ENCODE results near the gene NEURL4. TPM values are rescaled to one million over a fixed set of nuclear protein-coding genes. Genes with fewer than 3 reads are reported as not detected.

The NEURL4 gene
- polyA plus RNA-seq, 2 of the 4 experiments (the other 2 are of a cell fraction), result 12.2 to 50.4 TPM

GRCh38 chr17:7329374-7329996, 350 bp upstream of the NEURL4 start:
- H3K4me3 ChIP-seq, result peak overlapping the region; percentile 81
- H3K4me2 ChIP-seq, result peak overlapping the region; percentile 56
- ATAC-seq (peak; percentile 62 to 82), FAIRE-seq (peak; percentile 89), DNase-seq (ENCODE audit: low read depth in 1 of 2, low spot score in 1 of 2) (peak; percentile 99 to 100)
- CTCF ChIA-PET, result interaction anchor here (1.0 to 23.9 kb wide), 11 partner anchors 9 to 284 kb away, joined by 3 to 433 read pairs (median 7); partner anchors contain the start of genes ACAP1, KCTD11, SENP3 and SLC2A4
- peak overlapping the region; percentile 89 to 98 for H3K27ac ChIP-seq
- WGBS (ENCODE audit: missing lambda C conversion rate), result under 1% methylated on average over 38 of the region's 43 CpGs
- POLR2A ChIA-PET, result interaction anchor here (0.9 to 1.6 kb wide), 12 partner anchors 9 to 231 kb away, joined by 3 to 22 read pairs (median 5); partner anchors contain the start of genes GPS2, PLSCR3 and TMEM256
- H3K4me1 ChIP-seq, result peaks cover 15% of the 10 kb centered on the region; the same call in 2 of the 3 replicates
- H3K9me3 ChIP-seq, result no peaks in the 10 kb centered on the region
- TF ChIP-seq MAZ (IDR thresholded peaks at IDR 0.05; ENCODE audit: borderline replicate concordance, low read depth, low read length) (peak; percentile 7; the same call in 1 of the 2 replicates), ZNF302 (CRISPR knock-in tag; IDR thresholded peaks at IDR 0.05) (no peak), CHD4 (IDR thresholded peaks at IDR 0.05; ENCODE audit: borderline replicate concordance) (no peak), GATA3 (IDR thresholded peaks at IDR 0.05; ENCODE audit: borderline replicate concordance) (peak; percentile 76; the same call in 1 of the 2 replicates), CTCF (IDR thresholded peaks at IDR 0.05) (no peak), MAX (IDR thresholded peaks at IDR 0.05) (peak; percentile 87), HDAC2 (IDR thresholded peaks at IDR 0.05) (no peak), JUNB (IDR thresholded peaks at IDR 0.05) (no peak), EP300 (IDR thresholded peaks at IDR 0.05) (no peak), SMC3 (IDR thresholded peaks at IDR 0.05) (no peak), HEYL (CRISPR knock-in tag; IDR thresholded peaks at IDR 0.05) (no peak), BCL3 (IDR thresholded peaks at IDR 0.05) (0 out of 3 replicates have a peak, but pooled peaks have one; percentile 14), HMGXB4 (CRISPR knock-in tag; IDR thresholded peaks at IDR 0.05; ENCODE audit: borderline replicate concordance) (no peak), TFCP2L1 (CRISPR knock-in tag; IDR thresholded peaks at IDR 0.05) (no peak), HES2 (IDR thresholded peaks at IDR 0.05) (no peak), ZFP36 (IDR thresholded peaks at IDR 0.05; ENCODE audit: borderline replicate concordance, partially characterized antibody) (no peak), EHF (CRISPR knock-in tag; IDR thresholded peaks at IDR 0.05) (no peak), NFE2L2 (conservative IDR thresholded peaks at IDR 0.05; ENCODE audit: low read length) (no peak), CBX8 (IDR thresholded peaks at IDR 0.05) (no peak), JUN (IDR thresholded peaks at IDR 0.05) (peak; percentile 62 to 66; a peak in 4 of 5 replicates), HOXA7 (CRISPR knock-in tag; IDR thresholded peaks at IDR 0.05) (no peak), RARB (CRISPR knock-in tag; IDR thresholded peaks at IDR 0.05) (no peak), NR3C1 (IDR thresholded peaks at IDR 0.05) (no peak), ZC3H11A (IDR thresholded peaks at IDR 0.05) (no peak), FOSB (CRISPR knock-in tag; IDR thresholded peaks at IDR 0.05) (no peak), REST (IDR thresholded peaks at IDR 0.05) (no peak), CEBPB (IDR thresholded peaks at IDR 0.05) (no peak), RNF2 (IDR thresholded peaks at IDR 0.05; ENCODE audit: borderline replicate concordance, low read depth) (no peak)
- TF ChIP-seq, protein P1, sequence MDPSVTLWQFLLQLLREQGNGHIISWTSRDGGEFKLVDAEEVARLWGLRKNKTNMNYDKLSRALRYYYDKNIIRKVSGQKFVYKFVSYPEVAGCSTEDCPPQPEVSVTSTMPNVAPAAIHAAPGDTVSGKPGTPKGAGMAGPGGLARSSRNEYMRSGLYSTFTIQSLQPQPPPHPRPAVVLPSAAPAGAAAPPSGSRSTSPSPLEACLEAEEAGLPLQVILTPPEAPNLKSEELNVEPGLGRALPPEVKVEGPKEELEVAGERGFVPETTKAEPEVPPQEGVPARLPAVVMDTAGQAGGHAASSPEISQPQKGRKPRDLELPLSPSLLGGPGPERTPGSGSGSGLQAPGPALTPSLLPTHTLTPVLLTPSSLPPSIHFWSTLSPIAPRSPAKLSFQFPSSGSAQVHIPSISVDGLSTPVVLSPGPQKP (IDR thresholded peaks at IDR 0.05; ENCODE audit: low read depth, low read length), result no peak
- TF ChIP-seq, protein P2, sequence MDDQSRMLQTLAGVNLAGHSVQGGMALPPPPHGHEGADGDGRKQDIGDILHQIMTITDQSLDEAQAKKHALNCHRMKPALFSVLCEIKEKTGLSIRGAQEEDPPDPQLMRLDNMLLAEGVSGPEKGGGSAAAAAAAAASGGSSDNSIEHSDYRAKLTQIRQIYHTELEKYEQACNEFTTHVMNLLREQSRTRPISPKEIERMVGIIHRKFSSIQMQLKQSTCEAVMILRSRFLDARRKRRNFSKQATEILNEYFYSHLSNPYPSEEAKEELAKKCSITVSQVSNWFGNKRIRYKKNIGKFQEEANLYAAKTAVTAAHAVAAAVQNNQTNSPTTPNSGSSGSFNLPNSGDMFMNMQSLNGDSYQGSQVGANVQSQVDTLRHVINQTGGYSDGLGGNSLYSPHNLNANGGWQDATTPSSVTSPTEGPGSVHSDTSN (IDR thresholded peaks at IDR 0.05), result no peak
